Stimulated activated CD4-positive, alpha-beta T cell treated with anti-CD3 and anti-CD28 coated beads, Interleukin-2, amount 100 ng/mL, for 48 hours (primary cell): Measurements from ENCODE around the gene PRPH.
A peak's percentile ranks its signal among the peaks of the same experiment; 100 is the strongest.
"Not testable (repeated sequence)": the region's sequence is repeated elsewhere in the genome, so short reads cannot be mapped to it uniquely, and the experiment has no call there.

ENCODE experiments used
- DNase-seq, 2 donors: peaks; one replicate each; pipeline ENCODE4 v3.0.0-alpha.2; 2020

PRPH gene

GRCh38 chr12:49276304-49277290 lies 18.4 kb upstream of the PRPH start:
- DNase-seq = no peak

- no peak for DNase-seq
These were observed 17.5 kb upstream of the PRPH start for GRCh38 chr12:49277466-49277865.

GRCh38 chr12:49279706-49280159 lies 15.2 kb upstream of the PRPH start:
- no peak for DNase-seq

- not testable (repeated sequence) for DNase-seq
These were observed 14.4 kb upstream of the PRPH start for GRCh38 chr12:49280545-49280944.

- DNase-seq = no peak
These were observed 12.6 kb upstream of the PRPH start for GRCh38 chr12:49282302-49282701.

- not testable (repeated sequence) for DNase-seq
These were observed 12.1 kb upstream of the PRPH start for GRCh38 chr12:49282740-49283375.

GRCh38 chr12:49283541-49284429 lies 11.2 kb upstream of the PRPH start:
- no peak for DNase-seq

- DNase-seq = no peak
These were observed 10.3 kb upstream of the PRPH start for GRCh38 chr12:49284672-49285071.

- DNase-seq = no peak
These were observed 7.1 kb upstream of the PRPH start for GRCh38 chr12:49287876-49288275.

GRCh38 chr12:49288412-49288853 lies 6.5 kb upstream of the PRPH start:
- peak; percentile 65 to 69 for DNase-seq

GRCh38 chr12:49288922-49289555 lies 5.9 kb upstream of the PRPH start:
- DNase-seq = no peak

GRCh38 chr12:49292729-49293055 lies 2.3 kb upstream of the PRPH start:
- no peak for DNase-seq

GRCh38 chr12:49293056-49293956 lies 1.6 kb upstream of the PRPH start:
- no peak for DNase-seq

- DNase-seq = no peak
These were observed 702 bp upstream of the PRPH start for GRCh38 chr12:49294086-49294803.

- no peak for DNase-seq
These were observed 204 bp upstream of the PRPH start for GRCh38 chr12:49294804-49295081.

- DNase-seq = peak; percentile 66 to 74
These were observed 1.3 kb downstream of the PRPH start for GRCh38 chr12:49296034-49296835.

GRCh38 chr12:49296836-49297694 lies 2.1 kb downstream of the PRPH start:
- DNase-seq = peak in 1 of 2 donors; percentile 38

GRCh38 chr12:49297695-49298060 lies 2.7 kb downstream of the PRPH start:
- no peak for DNase-seq

GRCh38 chr12:49298160-49298559 lies 3.2 kb downstream of the PRPH start:
- no peak for DNase-seq
